Measurements from ENCODE around the gene PEPD.

PEPD gene

GRCh38 chr19:33459222-33460090, 62.1 kb downstream of the PEPD start:
- no peak for DNase-seq (ENCODE audit: low read depth in 2 of 2)

GRCh38 chr19:33458807-33459206, 62.8 kb downstream of the PEPD start:
- no peak for DNase-seq (ENCODE audit: low read depth in 2 of 2)

- no peak for DNase-seq (ENCODE audit: low read depth in 2 of 2)
These were observed 63.4 kb downstream of the PEPD start for GRCh38 chr19:33458171-33458633.

GRCh38 chr19:33456845-33457220, 64.8 kb downstream of the PEPD start:
- no peak for DNase-seq (ENCODE audit: low read depth in 2 of 2)

GRCh38 chr19:33456076-33456844, 65.3 kb downstream of the PEPD start:
- no peak for DNase-seq (ENCODE audit: low read depth in 2 of 2)

- no peak for DNase-seq (ENCODE audit: low read depth in 2 of 2)
These were observed 68.3 kb downstream of the PEPD start for GRCh38 chr19:33453265-33453664.

GRCh38 chr19:33450689-33451088, 70.9 kb downstream of the PEPD start:
- no peak for DNase-seq (ENCODE audit: low read depth in 2 of 2)

- DNase-seq (ENCODE audit: low read depth in 2 of 2), result no peak
These were observed 71.8 kb downstream of the PEPD start for GRCh38 chr19:33449799-33450198.

GRCh38 chr19:33448159-33448516, 73.5 kb downstream of the PEPD start:
- no peak for DNase-seq (ENCODE audit: low read depth in 2 of 2)

- DNase-seq (ENCODE audit: low read depth in 2 of 2), result no peak
These were observed 74.0 kb downstream of the PEPD start for GRCh38 chr19:33447336-33448158.

- DNase-seq (ENCODE audit: low read depth in 2 of 2), result no peak
These were observed 75.0 kb downstream of the PEPD start for GRCh38 chr19:33446330-33447293.

- DNase-seq (ENCODE audit: low read depth in 2 of 2), result no peak
These were observed 75.9 kb downstream of the PEPD start for GRCh38 chr19:33445442-33446329.

- no peak for DNase-seq (ENCODE audit: low read depth in 2 of 2)
These were observed 76.8 kb downstream of the PEPD start for GRCh38 chr19:33444562-33445441.

GRCh38 chr19:33443638-33444561, 77.7 kb downstream of the PEPD start:
- no peak for DNase-seq (ENCODE audit: low read depth in 2 of 2)

GRCh38 chr19:33442706-33443105, 78.9 kb downstream of the PEPD start:
- DNase-seq (ENCODE audit: low read depth in 2 of 2), result no peak

GRCh38 chr19:33441828-33442227, 79.8 kb downstream of the PEPD start:
- DNase-seq (ENCODE audit: low read depth in 2 of 2), result no peak

- no peak for DNase-seq (ENCODE audit: low read depth in 2 of 2)
These were observed 80.3 kb downstream of the PEPD start for GRCh38 chr19:33441277-33441699.

GRCh38 chr19:33440682-33441081, 80.9 kb downstream of the PEPD start:
- DNase-seq (ENCODE audit: low read depth in 2 of 2), result no peak
